GM18508 (cell line): ENCODE measurements around the gene LMO2.
"Not testable (repeated sequence)": the region's sequence is repeated elsewhere in the genome, so short reads cannot be mapped to it uniquely, and the experiment has no call there.

Experiments
- ATAC-seq: cut with Tn5 transposase; IDR thresholded peaks from one replicate; pipeline ENCODE4 v1.9.1; 2021; ENCODE audit warnings: moderate number of reproducible peaks; ENCODE audit not compliant: insufficient read depth, unreplicated experiment

The LMO2 gene

DNA sequence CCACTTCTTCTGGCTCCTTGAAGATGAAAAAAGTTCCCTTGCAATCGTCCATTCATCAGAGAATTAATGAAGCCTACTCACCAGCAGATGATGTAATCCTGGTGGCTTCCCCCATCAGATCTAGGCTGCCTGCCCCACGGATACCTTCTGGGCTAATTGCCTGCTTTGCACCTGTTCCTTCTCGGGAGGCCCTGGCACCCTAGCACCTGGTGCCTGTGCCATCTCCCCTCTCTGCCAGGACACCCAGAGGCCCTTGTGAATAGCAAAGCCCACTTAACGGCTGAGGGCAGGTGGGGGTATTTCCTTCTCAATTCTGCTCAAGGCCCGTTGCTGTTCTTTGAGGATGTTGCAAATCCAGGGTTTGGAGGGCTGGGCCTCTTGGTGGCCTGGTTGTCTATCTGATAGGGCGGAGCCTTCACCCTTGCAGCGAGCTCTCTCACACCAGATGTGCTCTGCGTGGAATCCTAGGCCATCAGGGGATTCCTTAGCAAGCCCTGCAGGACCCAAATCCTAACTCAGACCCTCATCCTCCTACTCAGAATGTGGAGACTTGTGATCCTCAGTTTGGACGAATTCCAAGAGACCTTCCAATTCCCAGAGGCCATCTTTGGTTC lies at the start of gene LMO2:
TSS of gene LMO2 (minus strand) at position 363 of the 614 bp plus-strand sequence. CDS start 22,360 bp downstream, outside the sequence.
- ATAC-seq: no peak

DNA sequence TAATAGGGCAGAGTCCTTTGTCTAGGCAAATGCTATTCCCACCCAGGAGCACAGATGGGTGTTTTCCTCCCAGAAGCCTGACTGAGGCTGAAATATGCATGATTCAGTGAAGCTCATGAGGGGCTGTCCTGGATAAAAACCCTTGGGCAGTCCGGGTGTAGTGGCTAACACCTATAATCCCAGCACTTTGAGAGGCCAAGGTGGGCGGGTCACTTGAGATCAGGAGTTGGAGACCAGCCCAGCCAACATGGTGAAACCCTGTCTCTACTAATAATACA lies 48.6 kb upstream of the LMO2 start:
- no peak for ATAC-seq

DNA sequence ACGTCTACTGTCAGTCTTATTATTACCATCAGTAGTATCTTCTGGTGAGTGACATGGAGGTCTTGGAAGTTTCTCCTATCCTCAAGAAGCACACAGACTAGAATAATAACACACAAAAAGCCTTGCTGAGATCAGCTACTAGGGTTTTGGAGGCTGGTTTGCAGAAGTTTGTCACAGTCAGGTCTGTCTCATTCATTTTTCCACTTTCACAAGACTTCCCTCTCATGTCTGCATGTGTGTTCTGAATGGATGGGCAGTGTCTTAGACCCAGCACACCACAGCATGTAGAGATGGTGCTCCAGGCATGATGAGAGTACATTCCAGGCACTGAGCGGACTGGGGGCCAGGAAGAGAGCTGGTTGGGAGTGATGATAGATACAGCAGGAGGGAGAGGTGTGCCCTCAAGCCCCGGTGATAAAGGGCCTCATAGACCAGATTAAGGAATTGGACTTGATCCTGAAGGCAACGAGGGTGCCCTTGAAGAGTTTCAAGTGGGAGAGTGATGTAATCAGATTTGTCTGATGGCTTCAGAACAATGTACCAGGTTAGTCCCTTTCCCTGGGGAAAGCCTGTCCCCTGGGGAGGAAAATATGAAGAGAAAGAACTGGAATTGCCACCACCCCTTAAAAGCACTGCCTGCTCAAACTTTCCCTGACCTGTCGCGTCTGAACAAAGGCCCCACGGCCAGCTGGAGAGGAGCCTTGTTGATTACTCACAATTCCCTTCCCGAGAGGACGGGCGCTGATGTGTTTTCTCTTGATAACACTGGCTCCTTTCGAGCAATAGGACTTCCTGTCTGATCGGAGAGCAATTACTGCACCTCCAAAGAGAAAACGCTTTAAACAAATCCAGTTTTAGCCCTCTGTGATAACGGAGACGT lies 45.1 kb upstream of the LMO2 start:
- no peak for ATAC-seq

DNA sequence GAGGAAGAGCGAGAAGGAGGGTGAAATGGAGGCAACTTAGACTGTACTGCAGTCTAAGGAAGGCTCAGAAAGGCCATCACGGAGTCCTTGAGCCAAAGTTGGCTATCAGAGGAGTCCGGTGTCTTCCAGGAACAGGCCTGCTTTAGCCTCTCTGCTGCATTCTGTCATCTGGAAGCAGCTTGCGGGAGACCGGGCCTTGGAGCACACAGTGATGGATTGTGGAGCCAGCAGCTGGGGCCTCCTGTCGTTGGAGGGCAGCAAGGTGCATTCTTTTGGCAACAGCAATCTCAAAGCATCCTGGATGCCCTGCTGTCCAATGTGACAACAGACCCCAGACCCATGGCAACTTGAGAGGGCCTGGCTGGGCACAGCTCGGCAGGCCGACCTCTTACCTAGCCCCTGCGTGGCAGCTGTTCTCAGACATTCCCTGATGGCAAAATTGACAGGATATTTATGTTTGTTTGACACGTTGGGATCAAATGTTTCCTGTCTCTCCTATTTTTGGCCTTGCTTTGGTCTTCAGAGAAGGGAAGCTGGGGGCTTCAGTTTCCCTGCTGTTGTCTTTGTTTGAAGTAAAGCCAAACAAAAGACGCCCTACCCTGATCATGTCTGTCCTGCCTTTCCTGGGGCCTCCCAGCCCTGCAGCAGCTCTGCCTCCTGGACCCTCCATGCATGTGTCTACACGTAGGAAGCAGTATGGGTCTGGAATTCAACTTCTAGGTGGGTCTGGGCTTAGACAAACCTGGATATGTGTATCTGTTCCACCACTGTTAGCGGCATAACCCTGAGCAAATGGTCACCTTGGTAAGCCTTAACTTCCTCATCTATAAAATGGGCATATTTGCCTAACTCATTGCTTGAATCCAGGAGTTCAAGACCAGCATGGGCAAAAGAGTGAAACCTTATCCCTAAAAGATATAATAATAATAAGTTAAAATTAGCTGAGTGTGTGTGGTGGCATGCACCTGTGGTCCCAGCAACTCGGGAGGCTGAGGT lies 43.9 kb upstream of the LMO2 start:
- no peak for ATAC-seq

DNA sequence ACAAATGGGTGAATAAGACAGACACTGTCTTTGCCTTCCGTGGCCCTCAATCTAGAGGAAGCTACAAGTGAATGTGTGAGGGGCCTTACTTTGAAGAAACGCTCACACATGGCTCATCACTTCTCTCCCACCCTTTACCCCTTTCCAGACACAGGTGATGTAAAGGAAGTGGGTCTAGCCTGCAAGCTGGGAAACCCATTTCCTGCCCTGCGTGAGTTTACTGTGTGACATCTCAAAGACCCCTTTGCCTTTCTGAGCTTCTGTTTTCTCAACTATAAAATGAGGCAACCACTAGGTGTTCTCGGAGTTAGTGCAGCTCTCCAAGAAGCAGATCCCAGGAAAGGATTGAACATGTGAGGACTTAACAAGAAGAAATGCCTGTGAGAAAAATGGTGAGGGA lies 43.1 kb upstream of the LMO2 start:
- ATAC-seq: no peak

DNA sequence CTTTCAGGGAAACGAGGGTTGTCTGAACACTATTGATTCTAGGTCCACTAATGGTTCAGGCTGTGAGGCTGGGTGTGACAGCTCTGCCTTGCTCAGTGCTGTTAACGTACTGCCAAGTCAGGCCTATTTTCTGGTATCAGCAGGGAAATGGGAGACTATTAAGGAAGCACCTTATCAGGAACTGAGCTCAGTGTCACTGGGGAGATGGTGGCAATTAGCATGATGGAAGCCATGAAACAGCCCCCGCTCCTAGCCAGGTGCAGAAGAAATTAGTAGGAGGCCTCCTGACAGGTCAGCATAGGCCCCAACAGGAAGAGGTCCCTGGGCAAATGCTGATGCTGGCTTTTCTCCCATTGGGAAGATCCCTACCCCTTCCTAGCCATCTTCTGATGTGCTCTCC lies 42.6 kb upstream of the LMO2 start:
- no peak for ATAC-seq

DNA sequence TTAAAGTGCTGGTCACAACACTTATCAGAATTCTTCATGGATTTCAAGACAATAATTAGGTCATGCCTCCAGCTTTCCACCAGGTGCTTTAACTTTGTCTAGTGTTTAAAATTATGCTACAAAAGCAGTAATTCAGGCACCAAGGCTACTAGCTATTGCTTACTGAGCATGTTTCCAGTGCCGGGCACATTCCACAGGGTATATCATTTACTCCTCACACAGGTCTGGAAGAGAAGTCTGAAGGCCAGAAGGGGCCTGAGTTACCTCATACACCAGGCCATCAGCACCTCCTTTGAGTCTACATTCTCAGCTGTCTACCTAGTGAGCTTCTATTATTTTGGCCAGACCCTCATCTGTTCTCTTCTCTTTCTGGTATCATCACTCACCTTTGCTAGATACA lies 41.7 kb upstream of the LMO2 start:
- no peak for ATAC-seq

DNA sequence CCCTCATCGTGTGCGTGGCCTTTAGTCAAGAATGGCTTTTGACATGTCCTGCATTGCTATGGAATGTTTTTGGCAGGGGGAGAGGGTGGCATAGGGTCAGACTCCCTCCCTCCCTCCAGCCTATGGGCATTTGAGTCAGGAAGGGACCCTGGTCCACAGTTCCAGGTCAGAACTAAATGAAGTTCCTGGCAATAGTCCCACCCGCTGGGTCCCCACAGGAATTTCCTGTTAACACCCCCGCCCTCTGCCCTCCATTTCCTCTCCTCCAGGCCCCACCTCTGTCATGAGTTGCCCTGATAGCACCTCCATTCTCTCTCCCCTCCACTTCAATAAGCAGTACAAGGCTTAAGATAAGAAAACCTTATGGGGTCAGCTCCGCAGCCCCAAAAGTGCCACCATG lies 40.8 kb upstream of the LMO2 start:
- ATAC-seq: no peak

DNA sequence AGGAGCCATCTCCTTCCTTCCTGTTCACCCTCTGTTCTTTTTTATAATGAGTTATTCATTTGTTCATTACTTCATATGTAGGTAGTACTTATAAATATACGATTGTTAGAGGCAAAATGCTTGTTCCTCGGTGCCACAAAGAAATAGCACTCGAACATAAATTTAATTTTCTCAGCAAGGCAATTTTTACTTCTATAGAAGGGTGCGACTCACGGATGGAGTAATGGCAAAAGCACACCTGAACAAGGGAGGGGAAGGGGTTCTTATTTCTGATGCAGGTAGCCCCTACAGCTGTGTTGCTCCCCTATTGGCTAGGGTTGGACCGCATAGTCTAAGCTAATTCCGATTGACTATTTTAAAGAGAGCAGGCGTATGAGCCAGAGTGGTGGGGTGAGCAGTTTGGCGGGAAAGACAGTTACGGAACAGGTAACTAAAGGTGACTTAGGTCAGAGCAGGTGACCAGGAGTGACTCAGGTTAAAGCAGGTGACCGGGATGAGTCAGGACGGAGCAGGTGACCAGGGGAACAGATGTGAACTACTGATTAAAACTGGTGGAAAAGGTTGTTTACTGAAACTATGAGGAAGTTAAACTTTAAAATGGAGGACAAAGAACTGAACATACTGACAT lies 40.0 kb upstream of the LMO2 start:
- not testable (repeated sequence) for ATAC-seq

DNA sequence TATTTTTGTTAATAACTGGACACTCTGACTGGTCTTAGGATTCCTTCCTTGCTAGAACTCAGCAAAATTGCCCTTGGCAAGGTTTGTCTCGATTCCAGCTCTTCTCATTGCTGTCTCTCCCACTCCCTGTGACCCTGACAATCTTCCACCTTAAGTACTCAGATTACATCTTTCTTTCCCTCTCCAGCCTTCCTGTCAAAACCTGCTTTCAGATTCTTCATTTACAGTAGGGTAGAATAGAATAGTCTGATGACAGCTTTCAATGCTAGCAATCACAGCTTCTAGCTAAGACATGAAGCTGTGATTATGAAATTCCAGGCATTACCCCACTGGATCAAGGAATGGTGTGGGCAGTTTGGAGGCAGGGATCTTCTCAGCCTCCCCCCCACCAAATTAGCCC lies 39.2 kb upstream of the LMO2 start:
- no peak for ATAC-seq

DNA sequence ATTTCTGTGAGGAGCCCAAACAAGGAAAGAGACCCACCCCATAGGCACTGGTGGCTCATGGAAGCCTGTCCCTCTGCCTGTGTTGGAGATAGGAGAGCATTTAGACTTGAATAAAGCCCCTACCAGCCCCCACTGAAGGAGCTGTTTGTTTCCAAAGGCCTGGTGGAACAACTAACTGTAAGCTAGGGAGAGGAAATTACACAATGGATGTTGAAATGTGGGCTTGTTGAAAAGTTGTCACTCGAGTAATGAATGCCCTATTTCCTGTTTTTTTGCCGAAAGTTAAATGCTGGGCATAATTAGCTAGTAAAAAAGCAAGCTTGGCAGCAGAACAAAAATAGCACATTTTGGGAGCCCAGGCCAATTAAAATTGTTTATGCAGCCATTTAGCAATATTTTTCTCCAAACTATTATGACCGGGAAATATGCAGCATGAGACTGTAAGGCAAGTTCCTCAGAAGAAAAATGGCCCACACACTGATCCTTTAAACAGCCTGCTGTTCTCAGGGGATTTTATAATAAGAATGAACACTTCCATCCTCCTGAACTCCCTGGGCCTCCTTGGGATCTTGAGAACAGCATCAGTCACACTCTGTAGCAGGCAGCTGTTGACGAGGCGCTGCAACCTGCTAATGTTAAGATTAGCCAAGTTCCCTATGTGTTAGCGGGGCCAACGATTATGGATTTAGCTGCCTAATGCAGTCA lies 38.6 kb upstream of the LMO2 start:
- no peak for ATAC-seq

DNA sequence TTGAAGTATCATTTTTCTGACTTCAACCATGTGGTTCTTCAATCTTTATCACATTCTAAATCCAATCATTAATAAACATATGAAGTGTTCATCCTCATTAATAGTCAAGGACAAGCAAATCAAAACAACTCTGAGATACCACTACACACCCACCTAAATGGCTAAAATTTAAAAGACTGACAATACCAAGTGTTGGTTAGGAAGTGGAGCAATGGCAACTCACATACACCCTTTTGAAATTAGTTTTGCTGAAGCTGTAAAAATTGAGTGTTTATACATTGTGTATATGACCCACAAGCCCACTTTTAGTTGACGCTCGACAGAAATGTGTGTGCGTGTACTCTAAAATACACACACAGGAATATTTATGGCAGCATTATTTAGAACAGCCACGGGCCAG lies 36.7 kb upstream of the LMO2 start:
- no peak for ATAC-seq

DNA sequence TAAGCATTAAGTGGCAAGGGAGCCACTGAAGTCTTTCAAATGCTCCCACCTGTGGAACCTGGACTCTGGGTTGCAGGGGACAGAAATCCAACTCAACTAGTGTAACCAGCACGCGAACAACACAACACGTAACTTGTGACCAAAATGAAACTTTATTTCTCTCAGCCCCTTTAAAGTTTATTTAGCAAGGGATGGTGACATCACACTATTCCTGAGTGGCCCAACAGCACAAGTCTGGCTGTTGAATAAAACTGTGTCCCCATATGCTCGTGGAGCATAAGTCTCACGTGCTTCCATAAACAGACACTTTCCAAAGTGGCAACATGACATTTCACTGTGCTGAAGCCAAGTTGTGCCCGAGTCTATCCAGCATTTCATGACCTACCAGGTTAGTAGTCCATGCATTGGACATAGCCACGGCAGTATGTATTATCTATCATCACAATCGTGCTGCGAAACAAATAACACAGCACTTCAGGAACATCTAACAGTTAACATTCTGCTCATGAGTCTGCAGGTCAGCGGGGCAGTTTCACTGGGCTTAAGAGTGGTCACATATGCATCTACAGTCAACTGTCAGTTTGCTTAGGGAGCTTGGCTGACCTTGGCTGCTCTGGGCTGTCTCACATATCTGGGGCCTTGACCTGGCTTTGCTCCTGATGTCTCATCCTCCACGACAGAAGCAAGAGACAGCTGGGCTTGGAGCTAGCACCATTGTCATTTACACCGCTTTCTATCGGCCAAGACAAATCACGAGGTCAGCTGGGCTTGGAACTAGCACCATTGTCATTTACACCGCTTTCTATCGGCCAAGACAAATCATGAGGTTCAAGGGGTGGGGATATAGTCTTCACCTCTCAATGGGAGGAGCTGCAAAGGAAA lies 35.0 kb upstream of the LMO2 start:
- no peak for ATAC-seq

DNA sequence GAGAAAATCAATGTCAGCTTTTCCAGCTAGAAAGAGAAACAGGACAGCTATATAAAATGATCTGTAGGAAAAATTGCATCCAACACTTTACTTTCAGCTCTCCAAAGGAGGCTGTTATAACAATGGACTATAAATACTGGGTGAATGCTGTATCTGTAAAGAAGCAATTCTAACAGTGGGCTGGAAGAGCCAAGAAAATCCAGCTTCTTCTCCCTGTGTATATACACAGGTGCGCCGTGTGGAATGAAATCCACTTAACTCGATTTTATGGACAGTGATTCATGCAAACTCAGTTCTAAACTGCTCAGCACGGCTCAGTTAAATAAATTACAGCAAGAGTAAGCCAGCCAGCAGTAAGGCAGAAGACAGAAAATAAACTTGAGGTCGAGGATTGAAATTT lies 32.5 kb upstream of the LMO2 start:
- no peak for ATAC-seq

DNA sequence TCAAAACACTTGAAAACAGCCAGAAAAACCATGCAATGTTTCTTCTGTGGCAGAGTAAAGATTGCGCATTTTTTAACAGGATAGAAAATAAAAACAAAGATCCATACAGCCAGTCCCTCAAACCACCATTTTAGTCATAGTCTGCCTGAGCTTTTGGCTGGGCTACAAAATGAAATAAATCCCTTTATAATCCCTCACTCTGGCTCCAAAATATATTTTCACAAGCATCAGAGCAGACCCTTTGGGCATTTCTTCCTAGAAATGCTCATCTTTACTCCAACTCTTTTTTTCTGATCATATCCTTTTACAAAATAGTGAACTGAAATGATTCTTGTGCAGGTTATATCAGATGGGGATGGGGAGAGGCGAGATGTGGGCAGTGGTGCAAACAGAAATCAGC lies 31.8 kb upstream of the LMO2 start:
- no peak for ATAC-seq

DNA sequence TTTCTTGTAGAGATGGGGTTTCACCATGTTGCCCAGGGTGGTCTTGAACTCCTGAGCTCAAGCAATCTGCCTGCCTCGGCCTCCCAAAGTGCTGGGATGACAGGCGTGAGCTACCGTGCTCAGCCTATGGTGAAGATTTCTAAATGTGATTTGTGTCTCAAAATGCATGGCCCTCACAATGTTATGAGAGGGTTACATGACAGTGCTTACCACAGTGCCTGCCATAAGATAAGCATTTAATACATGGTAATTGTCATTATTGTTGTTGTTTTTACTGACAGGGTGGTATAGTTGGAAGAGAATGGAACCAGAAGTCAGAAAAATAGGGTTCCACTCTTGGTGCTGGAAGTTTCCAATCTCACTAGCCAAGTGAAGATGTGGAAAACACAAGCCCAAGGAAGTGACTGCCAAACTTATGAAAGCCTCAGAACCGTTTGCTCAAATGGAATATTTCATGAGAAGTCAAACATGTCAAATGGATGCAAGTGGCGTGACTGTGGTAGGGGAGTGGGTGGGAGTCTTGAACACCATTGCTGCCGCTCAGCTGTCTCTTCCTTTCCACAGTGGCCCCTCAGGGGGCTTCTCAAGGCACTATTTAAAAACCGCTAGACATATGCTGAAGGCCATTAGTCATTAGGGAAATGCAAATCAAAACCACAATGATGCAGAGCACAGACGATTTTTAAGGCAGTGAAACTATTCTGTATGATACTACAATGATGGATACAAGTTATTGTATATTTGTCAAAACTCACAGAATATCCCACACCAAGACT lies 29.1 kb upstream of the LMO2 start:
- ATAC-seq: peak; percentile 81

DNA sequence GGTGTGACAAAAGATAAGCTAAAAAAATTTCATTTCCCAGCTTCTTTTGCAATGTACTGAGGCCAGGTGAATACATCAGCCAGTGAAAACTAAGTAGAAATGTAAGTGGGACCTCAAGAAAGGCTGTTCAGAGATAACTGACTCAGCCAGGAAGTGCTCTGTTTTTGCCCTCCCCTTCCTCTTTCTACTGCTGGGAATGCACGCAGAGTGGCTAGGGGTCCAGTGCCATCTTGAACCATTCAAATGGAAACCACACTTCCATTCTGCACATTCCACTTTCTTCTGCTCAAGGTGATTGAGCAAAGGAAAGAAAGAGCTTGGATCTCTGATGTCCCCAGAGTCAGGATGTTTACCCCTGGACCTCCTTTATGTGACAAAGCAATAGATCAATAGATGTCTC lies 27.8 kb upstream of the LMO2 start:
- ATAC-seq: no peak

DNA sequence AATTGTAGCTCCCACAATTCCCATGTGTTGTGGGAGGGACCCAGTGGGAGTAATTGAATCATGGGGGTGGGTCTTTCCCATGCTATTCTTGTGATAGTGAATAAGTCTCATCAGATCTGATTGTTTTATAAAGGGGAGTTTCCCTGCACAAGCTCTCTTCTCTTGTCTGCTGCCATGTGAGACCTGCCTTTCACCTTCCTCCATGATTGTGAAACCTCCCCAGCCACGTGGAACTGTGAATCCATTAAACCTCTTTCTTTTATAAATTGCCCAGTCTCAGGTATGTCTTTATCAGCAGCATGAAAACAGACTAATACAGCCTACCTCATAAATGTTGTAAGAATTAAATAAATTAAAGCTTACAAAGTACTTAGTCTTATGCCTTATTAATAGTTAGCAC lies 25.5 kb upstream of the LMO2 start:
- ATAC-seq: not testable (repeated sequence)
